HG02870 (cell line): ENCODE results near the gene WSCD1.

Experiments used
- ATAC-seq: cut with Tn5 transposase; IDR thresholded peaks from one replicate; pipeline ENCODE4 v1.9.1; 2021; ENCODE audit warnings: mild to moderate bottlenecking, moderate library complexity; ENCODE audit not compliant: unreplicated experiment

Gene WSCD1

GRCh38 chr17:6057562-6057961 is 12.6 kb upstream of the WSCD1 start:
- ATAC-seq: no peak

- no peak for ATAC-seq
These were observed 10.8 kb upstream of the WSCD1 start for GRCh38 chr17:6059406-6059805.

GRCh38 chr17:6061290-6061689 is 8.9 kb upstream of the WSCD1 start:
- ATAC-seq: no peak

- no peak for ATAC-seq
These were observed 5.3 kb upstream of the WSCD1 start for GRCh38 chr17:6064868-6065267.

- ATAC-seq: no peak
These were observed 4.8 kb upstream of the WSCD1 start for GRCh38 chr17:6065351-6065750.

GRCh38 chr17:6066183-6066948 is 3.8 kb upstream of the WSCD1 start:
- no peak for ATAC-seq

GRCh38 chr17:6067060-6067459 is 3.1 kb upstream of the WSCD1 start:
- no peak for ATAC-seq

- no peak for ATAC-seq
These were observed 292 bp downstream of the WSCD1 start for GRCh38 chr17:6070430-6070912.

- no peak for ATAC-seq
These were observed 833 bp downstream of the WSCD1 start for GRCh38 chr17:6070913-6071511.

GRCh38 chr17:6071528-6072065 is 1.4 kb downstream of the WSCD1 start:
- no peak for ATAC-seq

- ATAC-seq: no peak
These were observed 2.0 kb downstream of the WSCD1 start for GRCh38 chr17:6072157-6072556.

- ATAC-seq: no peak
These were observed 2.4 kb downstream of the WSCD1 start for GRCh38 chr17:6072611-6073010.

- ATAC-seq: no peak
These were observed 3.4 kb downstream of the WSCD1 start for GRCh38 chr17:6073620-6074019.

- ATAC-seq: no peak
These were observed 4.9 kb downstream of the WSCD1 start for GRCh38 chr17:6075050-6075449.

GRCh38 chr17:6075845-6076244 is 5.7 kb downstream of the WSCD1 start:
- no peak for ATAC-seq

GRCh38 chr17:6077752-6078151 is 7.6 kb downstream of the WSCD1 start:
- ATAC-seq: no peak

GRCh38 chr17:6078458-6078871 is 8.3 kb downstream of the WSCD1 start:
- no peak for ATAC-seq

GRCh38 chr17:6079155-6079888 is 9.1 kb downstream of the WSCD1 start:
- ATAC-seq: no peak

GRCh38 chr17:6079960-6080359 is 9.8 kb downstream of the WSCD1 start:
- no peak for ATAC-seq

GRCh38 chr17:6080711-6081430 is 10.7 kb downstream of the WSCD1 start:
- ATAC-seq: no peak

- no peak for ATAC-seq
These were observed 12.2 kb downstream of the WSCD1 start for GRCh38 chr17:6082335-6082734.
